ENCODE results near the gene TMEM184B. TPM values are rescaled to one million over a fixed set of nuclear protein-coding genes. Genes with fewer than 3 reads are reported as not detected.

The TMEM184B gene
- total and polyA plus RNA-seq, 10 of the 15 experiments (the other 5 are each of a cell fraction or from before 2014, with no cell fraction given) = 0.56 to 22.4 (median 7.9) TPM

DNA sequence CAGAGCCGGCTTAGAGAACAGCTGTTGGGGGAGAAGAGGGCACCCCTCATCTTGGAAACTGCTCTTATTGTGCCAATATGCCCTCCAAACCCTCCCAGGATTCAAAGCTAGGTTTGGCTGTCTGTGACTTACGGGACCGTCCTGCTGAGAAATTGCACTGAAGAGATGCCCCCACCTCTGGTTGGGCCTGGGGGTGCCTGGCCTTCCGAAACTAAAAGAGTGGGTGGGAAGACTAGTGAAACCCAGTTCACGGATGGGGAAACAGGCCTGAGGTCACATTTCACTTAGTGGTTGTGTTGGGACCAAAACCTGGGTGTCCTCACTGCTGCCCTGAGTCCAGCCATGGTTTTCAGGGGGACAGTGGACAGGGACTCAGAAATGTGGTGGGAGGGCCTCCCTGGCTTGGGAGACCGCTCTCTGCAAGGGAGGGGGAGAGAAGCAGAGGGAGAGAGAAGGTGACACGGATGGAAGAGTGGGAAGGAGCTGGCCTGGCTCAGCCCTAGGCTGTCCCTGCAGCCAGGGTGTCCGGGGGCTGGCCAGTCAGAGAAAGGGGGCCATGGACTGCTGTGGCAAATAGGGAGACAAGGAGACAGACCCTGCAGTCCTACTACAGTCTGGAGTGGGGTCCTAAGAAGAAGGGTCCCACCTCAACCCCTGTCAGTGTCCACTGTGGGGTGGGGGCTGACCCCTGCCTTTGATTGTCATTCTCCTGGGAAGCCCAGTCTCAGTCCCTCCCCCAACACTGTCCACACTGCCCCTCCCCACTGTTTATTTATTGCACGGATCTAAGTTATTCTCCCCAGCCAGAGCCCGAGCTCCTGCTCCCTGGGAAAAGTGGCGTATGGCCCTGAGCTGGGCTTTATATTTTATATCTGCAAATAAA, 57.4 kb downstream of the TMEM184B start:
- DNase-seq (ENCODE audit: low read depth, low spot score) = no peak
- WGBS (ENCODE audit: insufficient coverage, insufficient replicate concordance, low lambda C conversion rate, missing lambda C conversion rate) = 69% methylated on average over 11 of the region's 11 CpGs
- H4K20me1 ChIP-seq (ENCODE audit: control insufficient read depth, insufficient read depth) = no peaks in the 10 kb centered on the region
- ChIA-PET POLR2A (interaction anchor here (0.6 to 1.8 kb wide), 8 partner anchors 11 to 98 kb away, joined by 3 to 10 read pairs (median 4); no protein-coding TSS in a partner anchor), SMC1A (ENCODE audit: uncharacterized antibody, unreplicated experiment) (interaction anchor here (0.8 to 4.3 kb wide), 8 partner anchors 11 to 163 kb away, joined by 3 to 20 read pairs (median 4); partner anchors contain the start of gene MAFF), CTCF (interaction anchor here (0.6 to 2.0 kb wide), 6 partner anchors 10 to 116 kb away, joined by 3 to 7 read pairs (median 3); no protein-coding TSS in a partner anchor), RAD21 (ENCODE audit: unreplicated experiment) (interaction anchor here (0.9 to 3.4 kb wide), 4 partner anchors 9 to 116 kb away, joined by 3 to 13 read pairs (median 4); partner anchors contain the start of gene PLA2G6)
- in situ Hi-C loops (cut with MboI) (no loop called here), intact Hi-C loops (cut with micrococcal nuclease; ENCODE audit: unreplicated experiment) (loop anchor here (10.0 kb wide), 1 partner anchor 101 kb away; the partner anchor contains the start of gene BAIAP2L2)
- no peak overlapping the region for H3K4me3 ChIP-seq
- no peaks in the 10 kb centered on the region for H3K27me3 ChIP-seq (replicated peaks in 1 of 2; ENCODE audit: control insufficient read depth in 2 of 2, insufficient read depth in 2 of 2, low read length in 1 of 2)
- peak overlapping the region; percentile 10; the same call in 1 of the 2 replicates for H3K4me2 ChIP-seq (ENCODE audit: control insufficient read depth, insufficient read depth)
- ATAC-seq = no peak; the same call in 2 of the 3 replicates
- H3K27ac ChIP-seq (ENCODE audit: control insufficient read depth, insufficient read depth) = no peak overlapping the region
- TF ChIP-seq FOS (IDR thresholded peaks at IDR 0.05; ENCODE audit: borderline replicate concordance, extremely low read depth, insufficient read length) (no peak), EGR1 (IDR thresholded peaks at IDR 0.05; ENCODE audit: borderline replicate concordance in 1 of 2, low read depth in 2 of 2, low read length in 2 of 2) (peak in 1 of 2 experiments; percentile 32; a peak in 1 of 3 replicates), RUNX3 (IDR thresholded peaks at IDR 0.05; ENCODE audit: low read length) (peak; percentile 64), BHLHE40 (IDR thresholded peaks at IDR 0.05; ENCODE audit: borderline replicate concordance in 1 of 2, low read depth in 2 of 2, low read length in 1 of 2) (no peak), TCF3 (IDR thresholded peaks at IDR 0.05; ENCODE audit: borderline replicate concordance, insufficient read depth, low read depth, low read length) (no peak), RB1 (IDR thresholded peaks at IDR 0.05; ENCODE audit: borderline replicate concordance) (no peak)
- H2AFZ ChIP-seq (ENCODE audit: control insufficient read depth, low read depth, low read length) = no peak overlapping the region
- FAIRE-seq = no peak
- H3K9me3 ChIP-seq (replicated peaks; ENCODE audit: control insufficient read depth, insufficient read depth, low read length) = no peaks in the 10 kb centered on the region
- no peaks in the 10 kb centered on the region; a peak in 2 of 4 replicates for H3K36me3 ChIP-seq (ENCODE audit: control insufficient read depth in 2 of 2, insufficient read depth in 2 of 2, low read length in 1 of 2)
- no peaks in the 10 kb centered on the region for H3K79me2 ChIP-seq (ENCODE audit: control insufficient read depth, insufficient read depth, low read length)
- H3K4me1 ChIP-seq (ENCODE audit: control insufficient read depth, insufficient read depth, low read length) = peaks cover 39% of the 10 kb centered on the region
- H3K9ac ChIP-seq (ENCODE audit: control insufficient read depth, insufficient read depth, low read length) = no peak overlapping the region
- BruUV-seq (replicated peaks) = TSS peak; percentile 53

All from GM12878 (cell line).